GM12874 (cell line): ENCODE data around the gene CMTM1.

Experiments used
- CTCF ChIP-seq: IDR thresholded peaks from 2 replicates; pipeline ENCODE4 v1.5.1; 2011; ENCODE audit warnings: low read depth, mild to moderate bottlenecking, control low read depth, low read length, moderate library complexity; ENCODE audit not compliant: insufficient read depth

Gene CMTM1

GRCh38 chr16:66590322-66590721, 24.1 kb downstream of the CMTM1 start:
- no peak for TF ChIP-seq CTCF

GRCh38 chr16:66591018-66591417, 24.8 kb downstream of the CMTM1 start:
- TF ChIP-seq CTCF: no peak

- no peak for TF ChIP-seq CTCF
These were observed 26.0 kb downstream of the CMTM1 start for GRCh38 chr16:66592241-66592640.

- TF ChIP-seq CTCF: no peak
These were observed 26.6 kb downstream of the CMTM1 start for GRCh38 chr16:66592814-66593213.

- no peak for TF ChIP-seq CTCF
These were observed 28.5 kb downstream of the CMTM1 start for GRCh38 chr16:66594739-66595138.

- TF ChIP-seq CTCF: no peak
These were observed 31.0 kb downstream of the CMTM1 start for GRCh38 chr16:66596986-66597848.

GRCh38 chr16:66598111-66598510, 31.9 kb downstream of the CMTM1 start:
- TF ChIP-seq CTCF: no peak

GRCh38 chr16:66599726-66600125, 33.5 kb downstream of the CMTM1 start:
- no peak for TF ChIP-seq CTCF
